ENCODE results near the gene VKORC1L1. TPM values are rescaled to one million over a fixed set of nuclear protein-coding genes. Genes with fewer than 3 reads are reported as not detected.
"Not testable (repeated sequence)": the region's sequence is repeated elsewhere in the genome, so short reads cannot be mapped to it uniquely, and the experiment has no call there.

The VKORC1L1 gene
- total and polyA plus RNA-seq, 2 donors (not counting 3 experiments of a cell fraction or from before 2014, with no cell fraction given): 14.5 to 36.7 TPM

- H3K36me3 ChIP-seq (ENCODE audit: control insufficient read depth in 2 of 2, extremely low read depth in 1 of 2, insufficient read depth in 2 of 2, low read length in 2 of 2); H4K20me1 ChIP-seq (replicated peaks; ENCODE audit: control insufficient read depth, extremely low read depth, insufficient read depth, low read length); H3K27me3 ChIP-seq (ENCODE audit: control insufficient read depth in 2 of 2, insufficient read depth in 2 of 2, low read length in 2 of 2); H3K9ac ChIP-seq (replicated peaks; ENCODE audit: extremely low read depth, insufficient read depth, low read length); BruUV-seq (replicated peaks); POLR2A ChIA-PET; H2AFZ ChIP-seq (ENCODE audit: low read depth, low read length); H3K4me1 ChIP-seq (ENCODE audit: control insufficient read depth, extremely low read depth, insufficient read depth, low read length); H3K4me3 ChIP-seq (replicated peaks in 1 of 3; ENCODE audit: insufficient read depth in 1 of 3, low read depth in 1 of 3, low read length in 3 of 3); H3K27ac ChIP-seq (ENCODE audit: insufficient read depth, low read depth, low read length); dilution Hi-C loops (cut with MboI; ENCODE audit: extremely low pct_ligation_motif_present, low sequenced_read_pairs); H3K4me2 ChIP-seq (ENCODE audit: insufficient read depth, low read length); CTCF ChIA-PET; DNase-seq (ENCODE audit: low read depth, low spot score); H3K9me1 ChIP-seq (replicated peaks; ENCODE audit: control insufficient read depth, extremely low read depth, insufficient read depth, low read length); H3K9me3 ChIP-seq (replicated peaks; ENCODE audit: control insufficient read depth, insufficient read depth, low read length): not testable (repeated sequence)
- H3K79me2 ChIP-seq (ENCODE audit: control insufficient read depth, insufficient read depth, low read length): peaks cover 16% of the 10 kb centered on the region
- FAIRE-seq: peak; percentile 18
- intact Hi-C loops (cut with micrococcal nuclease): loop anchor here (10.0 kb wide), 2 partner anchors 63 to 77 kb away; no protein-coding TSS in a partner anchor
Measured at GRCh38 chr7:65871451-65871850, 1.4 kb upstream of the VKORC1L1 start.

GRCh38 chr7:65873582-65874193 lies 814 bp downstream of the VKORC1L1 start:
- H3K9me1 ChIP-seq (replicated peaks; ENCODE audit: control insufficient read depth, extremely low read depth, insufficient read depth, low read length); H4K20me1 ChIP-seq (replicated peaks; ENCODE audit: control insufficient read depth, extremely low read depth, insufficient read depth, low read length); CTCF ChIA-PET; BruUV-seq (replicated peaks); H3K4me1 ChIP-seq (ENCODE audit: control insufficient read depth, extremely low read depth, insufficient read depth, low read length); H3K36me3 ChIP-seq (ENCODE audit: control insufficient read depth in 2 of 2, extremely low read depth in 1 of 2, insufficient read depth in 2 of 2, low read length in 2 of 2); FAIRE-seq; POLR2A ChIA-PET; H3K9me3 ChIP-seq (replicated peaks; ENCODE audit: control insufficient read depth, insufficient read depth, low read length); dilution Hi-C loops (cut with MboI; ENCODE audit: extremely low pct_ligation_motif_present, low sequenced_read_pairs); H3K27me3 ChIP-seq (ENCODE audit: control insufficient read depth in 2 of 2, insufficient read depth in 2 of 2, low read length in 2 of 2): not testable (repeated sequence)
- intact Hi-C loops (cut with micrococcal nuclease): loop anchor here (1.0 to 10.0 kb wide), 3 partner anchors 61 to 122 kb away; no protein-coding TSS in a partner anchor
- H2AFZ ChIP-seq (ENCODE audit: low read depth, low read length): peak overlapping the region; percentile 90
- peak; percentile 42 for DNase-seq (ENCODE audit: low read depth, low spot score)
- peak overlapping the region; percentile 50 to 87 (median 53) for H3K4me3 ChIP-seq (replicated peaks in 1 of 3; ENCODE audit: insufficient read depth in 1 of 3, low read depth in 1 of 3, low read length in 3 of 3)
- peak overlapping the region; percentile 39 for H3K4me2 ChIP-seq (ENCODE audit: insufficient read depth, low read length)
- peaks cover 21% of the 10 kb centered on the region for H3K79me2 ChIP-seq (ENCODE audit: control insufficient read depth, insufficient read depth, low read length)
- H3K9ac ChIP-seq (replicated peaks; ENCODE audit: extremely low read depth, insufficient read depth, low read length): peak overlapping the region; percentile 74
- peak overlapping the region; percentile 48 for H3K27ac ChIP-seq (ENCODE audit: insufficient read depth, low read depth, low read length)

GRCh38 chr7:65875715-65876114 lies 2.8 kb downstream of the VKORC1L1 start:
- intact Hi-C loops (cut with micrococcal nuclease): loop anchor here (10.0 kb wide), 2 partner anchors 59 to 81 kb away; no protein-coding TSS in a partner anchor
- H4K20me1 ChIP-seq (replicated peaks; ENCODE audit: control insufficient read depth, extremely low read depth, insufficient read depth, low read length); H3K4me2 ChIP-seq (ENCODE audit: insufficient read depth, low read length); DNase-seq (ENCODE audit: low read depth, low spot score); H3K9me3 ChIP-seq (replicated peaks; ENCODE audit: control insufficient read depth, insufficient read depth, low read length); H2AFZ ChIP-seq (ENCODE audit: low read depth, low read length); FAIRE-seq; H3K36me3 ChIP-seq (ENCODE audit: control insufficient read depth in 2 of 2, extremely low read depth in 1 of 2, insufficient read depth in 2 of 2, low read length in 2 of 2); H3K27ac ChIP-seq (ENCODE audit: insufficient read depth, low read depth, low read length); dilution Hi-C loops (cut with MboI; ENCODE audit: extremely low pct_ligation_motif_present, low sequenced_read_pairs); CTCF ChIA-PET; H3K9ac ChIP-seq (replicated peaks; ENCODE audit: extremely low read depth, insufficient read depth, low read length); H3K4me3 ChIP-seq (replicated peaks in 1 of 3; ENCODE audit: insufficient read depth in 1 of 3, low read depth in 1 of 3, low read length in 3 of 3); POLR2A ChIA-PET; H3K4me1 ChIP-seq (ENCODE audit: control insufficient read depth, extremely low read depth, insufficient read depth, low read length); H3K27me3 ChIP-seq (ENCODE audit: control insufficient read depth in 2 of 2, insufficient read depth in 2 of 2, low read length in 2 of 2); H3K9me1 ChIP-seq (replicated peaks; ENCODE audit: control insufficient read depth, extremely low read depth, insufficient read depth, low read length): not testable (repeated sequence)
- TSS peak; percentile 8 for BruUV-seq (replicated peaks)
- peaks cover 34% of the 10 kb centered on the region for H3K79me2 ChIP-seq (ENCODE audit: control insufficient read depth, insufficient read depth, low read length)

- H3K4me3 ChIP-seq (replicated peaks in 1 of 3; ENCODE audit: insufficient read depth in 1 of 3, low read depth in 1 of 3, low read length in 3 of 3); H3K4me2 ChIP-seq (ENCODE audit: insufficient read depth, low read length); H3K27ac ChIP-seq (ENCODE audit: insufficient read depth, low read depth, low read length); H3K9me3 ChIP-seq (replicated peaks; ENCODE audit: control insufficient read depth, insufficient read depth, low read length); H3K9ac ChIP-seq (replicated peaks; ENCODE audit: extremely low read depth, insufficient read depth, low read length); H3K9me1 ChIP-seq (replicated peaks; ENCODE audit: control insufficient read depth, extremely low read depth, insufficient read depth, low read length); DNase-seq (ENCODE audit: low read depth, low spot score); BruUV-seq (replicated peaks); H2AFZ ChIP-seq (ENCODE audit: low read depth, low read length); H3K36me3 ChIP-seq (ENCODE audit: control insufficient read depth in 2 of 2, extremely low read depth in 1 of 2, insufficient read depth in 2 of 2, low read length in 2 of 2); CTCF ChIA-PET; FAIRE-seq; POLR2A ChIA-PET; dilution Hi-C loops (cut with MboI; ENCODE audit: extremely low pct_ligation_motif_present, low sequenced_read_pairs); H3K27me3 ChIP-seq (ENCODE audit: control insufficient read depth in 2 of 2, insufficient read depth in 2 of 2, low read length in 2 of 2); H3K4me1 ChIP-seq (ENCODE audit: control insufficient read depth, extremely low read depth, insufficient read depth, low read length); H4K20me1 ChIP-seq (replicated peaks; ENCODE audit: control insufficient read depth, extremely low read depth, insufficient read depth, low read length): not testable (repeated sequence)
- H3K79me2 ChIP-seq (ENCODE audit: control insufficient read depth, insufficient read depth, low read length): peaks cover 43% of the 10 kb centered on the region
- intact Hi-C loops (cut with micrococcal nuclease): loop anchor here (10.0 kb wide), 2 partner anchors 55 to 85 kb away; no protein-coding TSS in a partner anchor
Measured at GRCh38 chr7:65879292-65880153, 6.6 kb downstream of the VKORC1L1 start.

Data from endothelial cell of umbilical vein (primary cell).